ENCODE data around the gene RAB30. TPM values are rescaled to one million over a fixed set of nuclear protein-coding genes. Genes with fewer than 3 reads are reported as not detected.

The RAB30 gene
- total RNA-seq, 4 donors from 2014 or later, result 3.4 to 54.8 (median 11.5) TPM

DNA sequence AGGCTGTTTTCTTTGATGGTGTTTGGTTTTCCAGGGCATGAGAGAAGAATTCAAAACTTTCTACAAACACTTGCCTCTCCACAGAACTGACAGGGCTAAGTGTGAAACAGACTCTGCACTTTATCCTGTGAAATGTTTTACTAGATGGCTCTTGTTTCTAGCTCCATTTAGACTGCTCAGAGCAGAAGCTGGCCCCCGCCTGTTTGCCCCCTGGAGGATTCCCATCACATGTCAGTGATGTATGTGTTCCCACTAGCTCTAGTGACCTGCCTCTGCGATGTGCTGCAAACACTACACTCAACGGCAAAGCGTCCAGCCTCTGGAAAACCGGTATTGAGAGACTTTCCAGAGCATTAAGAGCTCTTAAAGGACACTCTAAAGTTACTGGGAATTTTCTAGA lies 43.9 kb upstream of the RAB30 start:
- no peaks in the 10 kb centered on the region for H3K36me3 ChIP-seq
- peak overlapping the region in 1 of 4 donors; percentile 6 for H3K4me3 ChIP-seq
- no peaks in the 10 kb centered on the region for H3K27me3 ChIP-seq
- no peak for DNase-seq
- no peaks in the 10 kb centered on the region for H3K9me3 ChIP-seq
- TF ChIP-seq POLR2A (IDR thresholded peaks at IDR 0.05), result no peak
- TF ChIP-seq, protein P1, sequence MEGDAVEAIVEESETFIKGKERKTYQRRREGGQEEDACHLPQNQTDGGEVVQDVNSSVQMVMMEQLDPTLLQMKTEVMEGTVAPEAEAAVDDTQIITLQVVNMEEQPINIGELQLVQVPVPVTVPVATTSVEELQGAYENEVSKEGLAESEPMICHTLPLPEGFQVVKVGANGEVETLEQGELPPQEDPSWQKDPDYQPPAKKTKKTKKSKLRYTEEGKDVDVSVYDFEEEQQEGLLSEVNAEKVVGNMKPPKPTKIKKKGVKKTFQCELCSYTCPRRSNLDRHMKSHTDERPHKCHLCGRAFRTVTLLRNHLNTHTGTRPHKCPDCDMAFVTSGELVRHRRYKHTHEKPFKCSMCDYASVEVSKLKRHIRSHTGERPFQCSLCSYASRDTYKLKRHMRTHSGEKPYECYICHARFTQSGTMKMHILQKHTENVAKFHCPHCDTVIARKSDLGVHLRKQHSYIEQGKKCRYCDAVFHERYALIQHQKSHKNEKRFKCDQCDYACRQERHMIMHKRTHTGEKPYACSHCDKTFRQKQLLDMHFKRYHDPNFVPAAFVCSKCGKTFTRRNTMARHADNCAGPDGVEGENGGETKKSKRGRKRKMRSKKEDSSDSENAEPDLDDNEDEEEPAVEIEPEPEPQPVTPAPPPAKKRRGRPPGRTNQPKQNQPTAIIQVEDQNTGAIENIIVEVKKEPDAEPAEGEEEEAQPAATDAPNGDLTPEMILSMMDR (IDR thresholded peaks at IDR 0.05), result no peak
- H3K27ac ChIP-seq, result no peak overlapping the region
- peaks cover 0 to 11% (median 0%) of the 10 kb centered on the region in 4 donors for H3K4me1 ChIP-seq

DNA sequence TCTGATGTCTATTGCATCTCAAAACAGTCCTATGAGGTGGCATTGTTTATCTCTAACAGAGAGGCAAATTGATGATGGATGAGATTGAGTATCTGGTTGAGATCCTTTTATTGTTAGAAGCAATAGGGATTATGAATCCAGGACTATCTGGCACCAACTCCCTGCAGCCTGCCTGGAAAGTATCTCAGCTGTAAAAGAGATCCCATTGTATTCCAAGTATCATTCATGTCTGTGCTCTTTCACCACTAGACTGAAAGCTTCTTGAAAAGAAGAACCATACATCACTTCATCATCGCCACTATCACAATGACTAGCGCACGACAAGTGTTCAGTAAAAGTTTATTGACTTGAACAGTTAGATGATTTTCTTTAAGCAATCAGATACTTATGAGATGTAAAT lies 43.3 kb upstream of the RAB30 start:
- no peaks in the 10 kb centered on the region for H3K36me3 ChIP-seq
- H3K27ac ChIP-seq, result no peak overlapping the region
- TF ChIP-seq, protein P1 (IDR thresholded peaks at IDR 0.05), result no peak
- no peak for TF ChIP-seq POLR2A (IDR thresholded peaks at IDR 0.05)
- H3K4me1 ChIP-seq, result peaks cover 0 to 11% (median 0%) of the 10 kb centered on the region in 4 donors
- no peak for DNase-seq
- H3K27me3 ChIP-seq, result no peaks in the 10 kb centered on the region
- H3K9me3 ChIP-seq, result no peaks in the 10 kb centered on the region
- H3K4me3 ChIP-seq, result no peak overlapping the region

DNA sequence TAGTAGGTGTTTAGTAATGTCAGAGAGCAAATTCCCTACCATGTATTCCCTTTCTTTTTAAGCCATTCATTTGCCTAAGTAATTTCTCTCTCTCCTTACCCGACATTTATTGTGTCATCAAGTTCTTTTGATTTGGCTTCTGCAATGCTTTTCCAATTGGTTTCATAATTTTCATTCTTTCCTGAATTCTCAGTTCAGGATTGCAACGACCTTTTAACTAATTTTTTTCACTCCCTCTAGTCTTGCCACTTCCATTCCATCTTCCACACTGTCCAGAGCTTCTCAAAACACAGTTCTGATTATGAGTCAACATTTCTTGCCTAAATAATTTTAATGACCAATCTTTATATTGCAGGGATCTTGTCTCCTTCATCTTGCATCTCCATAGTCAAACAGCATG lies 41.2 kb upstream of the RAB30 start:
- Histone ChIP-seq H3K27me3 (no peaks in the 10 kb centered on the region), H3K9me3 (no peaks in the 10 kb centered on the region), H3K27ac (no peak overlapping the region), H3K4me1 (peaks cover 0 to 3% (median 0%) of the 10 kb centered on the region in 4 donors), H3K36me3 (no peaks in the 10 kb centered on the region), H3K4me3 (no peak overlapping the region)
- DNase-seq, result no peak
- TF ChIP-seq, protein P1 (IDR thresholded peaks at IDR 0.05), result no peak
- TF ChIP-seq POLR2A (IDR thresholded peaks at IDR 0.05), result no peak

DNA sequence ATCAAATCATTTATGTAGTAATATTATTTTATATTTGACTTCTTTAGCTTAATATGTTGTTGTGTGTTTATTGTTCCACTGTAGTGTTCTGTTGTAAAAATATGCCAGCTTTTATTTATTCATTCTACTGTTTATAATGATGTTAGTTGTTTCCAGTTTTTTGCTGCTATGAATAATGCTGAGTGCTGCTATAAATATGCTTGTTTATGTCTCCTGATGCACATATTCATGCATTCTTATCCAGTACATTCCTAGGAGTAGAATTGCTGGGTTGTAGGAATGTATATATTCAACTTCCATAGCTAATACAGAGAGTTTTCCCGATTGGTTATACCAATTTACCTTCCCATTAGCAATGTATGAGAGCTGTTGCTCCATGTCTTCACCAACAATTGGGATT lies 33.5 kb upstream of the RAB30 start:
- Histone ChIP-seq H3K9me3 (no peaks in the 10 kb centered on the region), H3K27me3 (no peaks in the 10 kb centered on the region), H3K36me3 (no peaks in the 10 kb centered on the region), H3K4me3 (no peak overlapping the region), H3K4me1 (no peaks in the 10 kb centered on the region), H3K27ac (no peak overlapping the region)
- no peak for TF ChIP-seq POLR2A (IDR thresholded peaks at IDR 0.05)
- TF ChIP-seq, protein P1 (IDR thresholded peaks at IDR 0.05), result no peak
- DNase-seq, result no peak

DNA sequence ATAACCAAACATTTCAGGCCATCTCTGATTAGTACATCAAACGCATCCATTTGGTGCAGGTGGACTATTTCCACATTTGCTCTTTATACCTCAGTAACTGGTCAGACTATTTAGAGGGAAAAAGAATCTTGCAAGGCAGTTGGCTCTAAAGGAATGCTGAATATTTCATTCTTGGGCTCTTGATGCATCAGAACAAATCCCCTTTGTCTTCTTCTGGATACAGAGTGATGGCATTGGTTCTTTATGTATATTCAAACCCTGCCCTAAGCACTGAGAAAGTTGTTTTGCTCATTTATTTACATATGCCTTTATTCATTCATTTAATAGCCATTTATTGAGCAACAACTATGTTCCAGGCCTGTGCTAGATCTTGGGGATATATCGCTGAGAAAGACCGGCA lies 31.1 kb upstream of the RAB30 start:
- TF ChIP-seq, protein P1 (IDR thresholded peaks at IDR 0.05), result no peak
- TF ChIP-seq POLR2A (IDR thresholded peaks at IDR 0.05), result no peak
- DNase-seq, result no peak
- no peaks in the 10 kb centered on the region for H3K36me3 ChIP-seq
- no peak overlapping the region for H3K4me3 ChIP-seq
- no peaks in the 10 kb centered on the region for H3K4me1 ChIP-seq
- H3K27me3 ChIP-seq, result no peaks in the 10 kb centered on the region
- no peaks in the 10 kb centered on the region for H3K9me3 ChIP-seq
- no peak overlapping the region for H3K27ac ChIP-seq
